Measurements from ENCODE around the gene RBBP5. TPM values are rescaled to one million over a fixed set of nuclear protein-coding genes. Genes with fewer than 3 reads are reported as not detected.

Gene RBBP5
- total RNA-seq, 1 donor from 2014 or later = 18.7 TPM

DNA sequence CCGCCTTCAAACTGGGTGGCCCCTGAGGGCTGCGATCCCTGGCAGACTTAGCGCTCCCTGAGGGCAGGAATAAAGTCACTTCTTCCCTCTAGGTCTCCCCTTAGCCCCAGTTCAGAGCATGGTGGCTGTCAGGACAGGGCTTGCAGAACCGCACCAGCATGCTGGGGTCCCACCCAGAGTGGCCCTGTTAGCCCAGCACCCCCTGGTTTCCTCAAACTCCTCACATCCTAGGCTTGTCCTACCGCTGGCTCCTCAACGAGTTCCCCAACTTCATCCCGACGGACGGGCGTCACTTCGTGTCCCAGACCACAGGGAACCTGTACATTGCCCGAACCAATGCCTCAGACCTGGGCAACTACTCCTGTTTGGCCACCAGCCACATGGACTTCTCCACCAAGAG, 62.9 kb downstream of the RBBP5 start:
- no peaks in the 10 kb centered on the region for H3K9me3 ChIP-seq (ENCODE audit: insufficient read depth, low read depth, low read length)
- H3K4me3 ChIP-seq (ENCODE audit: insufficient read depth, low read depth, low read length) = no peak overlapping the region
- Mint-ChIP-seq H3K27me3 (ENCODE audit: low read depth, unreplicated experiment) (peaks cover 57% of the 10 kb centered on the region), H3K4me1 (ENCODE audit: low read depth, unreplicated experiment) (peaks cover 2% of the 10 kb centered on the region), H3K36me3 (ENCODE audit: low read depth, unreplicated experiment) (no peaks in the 10 kb centered on the region), H3K9me3 (ENCODE audit: unreplicated experiment) (no peaks in the 10 kb centered on the region), H3K4me3 (ENCODE audit: unreplicated experiment) (no peak overlapping the region), H3K27ac (ENCODE audit: unreplicated experiment) (no peak overlapping the region)
- no peaks in the 10 kb centered on the region for H3K79me2 ChIP-seq (ENCODE audit: insufficient read depth, low read length)
- TF ChIP-seq EZH2 (IDR thresholded peaks at IDR 0.05; ENCODE audit: insufficient read depth, low read length) = no peak
- TF ChIP-seq, protein P1, sequence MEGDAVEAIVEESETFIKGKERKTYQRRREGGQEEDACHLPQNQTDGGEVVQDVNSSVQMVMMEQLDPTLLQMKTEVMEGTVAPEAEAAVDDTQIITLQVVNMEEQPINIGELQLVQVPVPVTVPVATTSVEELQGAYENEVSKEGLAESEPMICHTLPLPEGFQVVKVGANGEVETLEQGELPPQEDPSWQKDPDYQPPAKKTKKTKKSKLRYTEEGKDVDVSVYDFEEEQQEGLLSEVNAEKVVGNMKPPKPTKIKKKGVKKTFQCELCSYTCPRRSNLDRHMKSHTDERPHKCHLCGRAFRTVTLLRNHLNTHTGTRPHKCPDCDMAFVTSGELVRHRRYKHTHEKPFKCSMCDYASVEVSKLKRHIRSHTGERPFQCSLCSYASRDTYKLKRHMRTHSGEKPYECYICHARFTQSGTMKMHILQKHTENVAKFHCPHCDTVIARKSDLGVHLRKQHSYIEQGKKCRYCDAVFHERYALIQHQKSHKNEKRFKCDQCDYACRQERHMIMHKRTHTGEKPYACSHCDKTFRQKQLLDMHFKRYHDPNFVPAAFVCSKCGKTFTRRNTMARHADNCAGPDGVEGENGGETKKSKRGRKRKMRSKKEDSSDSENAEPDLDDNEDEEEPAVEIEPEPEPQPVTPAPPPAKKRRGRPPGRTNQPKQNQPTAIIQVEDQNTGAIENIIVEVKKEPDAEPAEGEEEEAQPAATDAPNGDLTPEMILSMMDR (IDR thresholded peaks at IDR 0.05; ENCODE audit: insufficient read depth, low read depth, low read length) = no peak
- H4K20me1 ChIP-seq (ENCODE audit: insufficient read depth, low read length) = no peaks in the 10 kb centered on the region
- no peak overlapping the region for H2AFZ ChIP-seq (ENCODE audit: low read depth, low read length)
- H3K9ac ChIP-seq (ENCODE audit: low read length) = no peak overlapping the region
- FAIRE-seq = no peak
- H3K36me3 ChIP-seq (ENCODE audit: insufficient read depth, low read length) = no peaks in the 10 kb centered on the region
- H3K27me3 ChIP-seq (ENCODE audit: insufficient read depth, low read length) = no peaks in the 10 kb centered on the region
- DNase-seq (ENCODE audit: low read depth) = no peak
- no peak overlapping the region for H3K27ac ChIP-seq (ENCODE audit: low read depth, low read length)
- no peaks in the 10 kb centered on the region for H3K4me1 ChIP-seq (ENCODE audit: insufficient read depth, low read length)
- no peak overlapping the region for H3K4me2 ChIP-seq (ENCODE audit: low read length)

DNA sequence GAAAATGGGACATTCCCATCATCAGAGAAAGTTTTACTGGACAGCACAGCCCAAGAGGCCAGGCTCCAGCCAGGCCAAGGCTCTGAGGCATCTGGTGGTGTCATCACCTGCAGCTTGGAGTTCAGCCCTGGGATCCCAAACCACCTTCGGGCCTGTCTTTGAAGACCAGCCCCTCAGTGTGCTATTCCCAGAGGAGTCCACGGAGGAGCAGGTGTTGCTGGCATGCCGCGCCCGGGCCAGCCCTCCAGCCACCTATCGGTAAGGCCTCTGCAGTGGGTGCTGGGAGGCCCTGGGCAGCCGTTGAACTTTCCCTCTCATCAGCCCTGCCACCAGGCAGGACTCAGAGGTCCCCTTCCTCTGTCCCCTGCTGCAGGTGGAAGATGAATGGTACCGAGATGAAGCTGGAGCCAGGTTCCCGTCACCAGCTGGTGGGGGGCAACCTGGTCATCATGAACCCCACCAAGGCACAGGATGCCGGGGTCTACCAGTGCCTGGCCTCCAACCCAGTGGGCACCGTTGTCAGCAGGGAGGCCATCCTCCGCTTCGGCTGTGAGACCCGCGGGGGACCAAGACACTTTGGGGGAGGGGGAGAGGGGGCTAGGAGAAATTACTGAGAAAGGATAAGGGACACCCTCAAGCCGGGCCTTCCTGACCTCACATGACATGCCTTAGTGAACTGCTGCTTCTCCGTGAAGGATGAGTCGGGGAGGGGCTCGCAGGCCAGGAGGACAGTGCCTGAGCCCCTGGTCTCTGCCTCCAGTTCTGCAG, 63.8 kb downstream of the RBBP5 start:
- Histone ChIP-seq H3K4me1 (ENCODE audit: insufficient read depth, low read length) (no peaks in the 10 kb centered on the region), H3K9me3 (ENCODE audit: insufficient read depth, low read depth, low read length) (no peaks in the 10 kb centered on the region)
- H3K4me3 Mint-ChIP-seq (ENCODE audit: unreplicated experiment) = no peak overlapping the region

More for the DNA sequence above, 63.8 kb downstream of the RBBP5 start:
- no peaks in the 10 kb centered on the region for H4K20me1 ChIP-seq (ENCODE audit: insufficient read depth, low read length)
- no peak overlapping the region for H2AFZ ChIP-seq (ENCODE audit: low read depth, low read length)
- H3K79me2 ChIP-seq (ENCODE audit: insufficient read depth, low read length) = no peaks in the 10 kb centered on the region
- Mint-ChIP-seq H3K36me3 (ENCODE audit: low read depth, unreplicated experiment) (no peaks in the 10 kb centered on the region), H3K9me3 (ENCODE audit: unreplicated experiment) (no peaks in the 10 kb centered on the region), H3K27me3 (ENCODE audit: low read depth, unreplicated experiment) (peaks cover 57% of the 10 kb centered on the region), H3K27ac (ENCODE audit: unreplicated experiment) (no peak overlapping the region), H3K4me1 (ENCODE audit: low read depth, unreplicated experiment) (peaks cover 5% of the 10 kb centered on the region)
- no peak for DNase-seq (ENCODE audit: low read depth)
- peaks cover 6% of the 10 kb centered on the region for H3K27me3 ChIP-seq (ENCODE audit: insufficient read depth, low read length)
- no peaks in the 10 kb centered on the region for H3K36me3 ChIP-seq (ENCODE audit: insufficient read depth, low read length)
- no peak overlapping the region for H3K4me2 ChIP-seq (ENCODE audit: low read length)
- no peak overlapping the region for H3K9ac ChIP-seq (ENCODE audit: low read length)
- FAIRE-seq = no peak
- H3K27ac ChIP-seq (ENCODE audit: low read depth, low read length) = no peak overlapping the region
- no peak for TF ChIP-seq EZH2 (IDR thresholded peaks at IDR 0.05; ENCODE audit: insufficient read depth, low read length)
- TF ChIP-seq, protein P1 (IDR thresholded peaks at IDR 0.05; ENCODE audit: insufficient read depth, low read depth, low read length) = no peak
- no peak overlapping the region for H3K4me3 ChIP-seq (ENCODE audit: insufficient read depth, low read depth, low read length)

Measured in astrocyte (in vitro differentiated cells and primary cell).